A549 (cell line): ENCODE data around the gene PRDM2. TPM values are rescaled to one million over a fixed set of nuclear protein-coding genes. Genes with fewer than 3 reads are reported as not detected.

Experiments used
- ATAC-seq, 2 experiments: fragments of 200-7000 bp in 1 of 2; fragments of >200 bp in 1 of 2; cut with Nextera tagmentation in 1 of 2; cut with Tn5 transposase in 1 of 2; 3 replicates each; pipeline versions ENCODE4 v1.8.0 to v1.9.1; 2018 to 2020; ENCODE audit warnings: mild to moderate bottlenecking in 1 of 2, moderate library complexity in 1 of 2
- CTCF ChIA-PET: fragments of 300-600 bp; sonication (Branson Sonifier 250); formaldehyde crosslinking; extraction: SDS; loops from one replicate; lab custom pipeline; 2021; ENCODE audit warnings: antibody characterized with exemption, inconsistent platforms; lab: Yijun Ruan, JAX
- POLR2A ChIA-PET: fragments of 350-600 bp; formaldehyde crosslinking; extraction: SDS; loops from one replicate; lab custom pipeline; 2021; ENCODE audit warnings: antibody characterized with exemption, inconsistent platforms; lab: Yijun Ruan, JAX
- DNase-seq, 2 experiments: peaks; one replicate each; pipeline versions ENCODE4 v3.0.0 to v3.0.0-alpha.2; 2011 to 2016; ENCODE audit warnings: low read depth in 1 of 2, low spot score in 1 of 2
- FAIRE-seq: peaks from 2 replicates; lab custom pipeline; 2011; peaks lifted over from hg19 to GRCh38; lab: Jason Lieb, UNC
- H3K27ac ChIP-seq, 2 experiments: fragments of >200 bp; sonication (Bioruptor Twin); formaldehyde crosslinking; 3 replicates each; pipeline ENCODE4 v1.5.1; 2016 to 2017
- H3K4me1 ChIP-seq: fragments of >200 bp; sonication (Bioruptor Twin); formaldehyde crosslinking; 3 replicates; pipeline ENCODE4 v1.6.1; 2016
- H3K4me2 ChIP-seq: fragments of >200 bp; sonication (Bioruptor Twin); formaldehyde crosslinking; 3 replicates; pipeline ENCODE4 v1.6.1; 2016
- H3K4me3 ChIP-seq: fragments of >200 bp; sonication (Bioruptor Twin); formaldehyde crosslinking; 3 replicates; pipeline ENCODE4 v1.5.1; 2016
- H3K9me3 ChIP-seq: fragments of >200 bp; sonication (Bioruptor Twin); formaldehyde crosslinking; 3 replicates; pipeline ENCODE4 v1.6.1; 2016
- BHLHE40 ChIP-seq: IDR thresholded peaks from 2 replicates; pipeline ENCODE4 v1.6.1; 2012; ENCODE audit warnings: low read depth, low read length, inconsistent platforms
- CBX8 ChIP-seq: fragments of 200-600 bp; sonication (generic); IDR thresholded peaks from 2 replicates; pipeline ENCODE4 v1.6.1; 2016
- CEBPB ChIP-seq, 2 experiments: fragments of >200 bp in 1 of 2; sonication (Bioruptor Twin) in 1 of 2; formaldehyde crosslinking in 1 of 2; IDR thresholded peaks; 2 replicates each; pipeline ENCODE4 v1.6.1; 2012 to 2016
- CHD2 ChIP-seq: fragments of 150-350 bp; IDR thresholded peaks from 2 replicates; pipeline ENCODE4 v1.6.1; 2014; ENCODE audit warnings: low read length; ENCODE audit not compliant: partially characterized antibody
- CHD4 ChIP-seq: fragments of 200-600 bp; sonication (generic); IDR thresholded peaks from 2 replicates; pipeline ENCODE4 v1.6.1; 2016; ENCODE audit warnings: antibody characterized with exemption, mild to moderate bottlenecking, borderline replicate concordance
- EP300 ChIP-seq, 2 experiments: fragments of >200 bp; sonication (Bioruptor Twin); formaldehyde crosslinking; IDR thresholded peaks; 2 replicates in 1 of 2; 3 replicates in 1 of 2; pipeline ENCODE4 v1.6.1; 2016 to 2017
- FOSB ChIP-seq: fragments of 250-450 bp; sonication (Bioruptor Pico); IDR thresholded peaks from 2 replicates; pipeline ENCODE4 v1.5.0; 2020; ENCODE audit warnings: mild to moderate bottlenecking, moderate library complexity
- HDAC2 ChIP-seq: fragments of 200-600 bp; sonication (generic); IDR thresholded peaks from 2 replicates; pipeline ENCODE4 v1.6.1; 2016
- HOXA7 ChIP-seq: fragments of 250-450 bp; sonication (Bioruptor Pico); IDR thresholded peaks from 2 replicates; pipeline ENCODE4 v1.5.0; 2020; ENCODE audit warnings: mild to moderate bottlenecking, moderate library complexity
- HOXB13 ChIP-seq: fragments of 250-450 bp; sonication (Bioruptor Pico); IDR thresholded peaks from 2 replicates; pipeline ENCODE4 v1.5.0; 2020; ENCODE audit warnings: low read depth, mild to moderate bottlenecking, moderate library complexity
- JUNB ChIP-seq: fragments of >200 bp; sonication (Bioruptor Twin); formaldehyde crosslinking; IDR thresholded peaks from 2 replicates; pipeline ENCODE4 v1.6.1; 2016
- KDM5A ChIP-seq: fragments of 200-600 bp; sonication (generic); IDR thresholded peaks from 2 replicates; pipeline ENCODE4 v1.6.1; 2016; ENCODE audit warnings: antibody characterized with exemption, mild to moderate bottlenecking
- MYC ChIP-seq: IDR thresholded peaks from 2 replicates; pipeline ENCODE4 v1.6.1; 2012; ENCODE audit warnings: mild to moderate bottlenecking, inconsistent platforms, low read length, improper control_type of control experiment, borderline replicate concordance
- NPAS2 ChIP-seq: fragments of 250-450 bp; sonication (Bioruptor Pico); IDR thresholded peaks from 2 replicates; pipeline ENCODE4 v1.8.0; 2022; ENCODE audit warnings: mild to moderate bottlenecking, moderate library complexity, borderline replicate concordance
- NR3C1 ChIP-seq: fragments of >200 bp; sonication (Bioruptor Twin); formaldehyde crosslinking; IDR thresholded peaks from 3 replicates; pipeline ENCODE4 v1.6.1; 2017
- RARB ChIP-seq: fragments of 250-450 bp; sonication (Bioruptor Pico); IDR thresholded peaks from 2 replicates; pipeline ENCODE4 v1.8.0; 2021; ENCODE audit warnings: mild to moderate bottlenecking, moderate library complexity
- RNF2 ChIP-seq: fragments of 200-600 bp; sonication (generic); IDR thresholded peaks from 2 replicates; pipeline ENCODE4 v1.6.1; 2016; ENCODE audit warnings: low read depth, mild to moderate bottlenecking, antibody characterized with exemption, moderate library complexity, borderline replicate concordance
- SMC3 ChIP-seq: fragments of >200 bp; sonication (Bioruptor Twin); formaldehyde crosslinking; IDR thresholded peaks from 3 replicates; pipeline ENCODE4 v1.6.1; 2018; ENCODE audit warnings: inconsistent platforms
- SREBF2 ChIP-seq: fragments of 450-650 bp; IDR thresholded peaks from 2 replicates; pipeline ENCODE4 v1.6.1; 2014; ENCODE audit warnings: mild to moderate bottlenecking, moderate library complexity
- ZSCAN20 ChIP-seq: fragments of 250-450 bp; sonication (Bioruptor Pico); IDR thresholded peaks from 2 replicates; pipeline ENCODE4 v1.8.0; 2022; ENCODE audit warnings: mild to moderate bottlenecking, moderate library complexity
- WGBS: methylation state at CpG from one replicate; pipeline ENCODE4 v1.1.6; 2017; ENCODE audit errors: missing lambda C conversion rate; 5-methylcytosine and 5-hydroxymethylcytosine counted together
- polyA plus RNA-seq, 4 experiments: library from polyadenylated mRNA; depleted of rRNA in 3 of 4; stranded (reverse); fragments of >200 nt; fragmentation: RNase III in 1 of 4; extraction: RNeasy Plus Mini Kit Qiagen cat#74134 plus additional on column Dnase treatment in 1 of 4; gene quantifications; 2 replicates in 3 of 4; 3 replicates in 1 of 4; pipeline ENCODE4 v1.2.3, GENCODE V29; 2011 to 2017
- TF ChIP-seq, protein P1 (sequence below): fragments of >200 bp; sonication (Bioruptor Twin); formaldehyde crosslinking; IDR thresholded peaks from 2 replicates; pipeline ENCODE4 v1.6.1; 2016
- TF ChIP-seq, protein P2 (sequence below): IDR thresholded peaks from 2 replicates; pipeline ENCODE4 v1.6.1; 2012
- TF ChIP-seq, protein P3 (sequence below): fragments of 200-600 bp; sonication (generic); IDR thresholded peaks from 2 replicates; pipeline ENCODE4 v1.6.1; 2016; ENCODE audit warnings: antibody characterized with exemption, mild to moderate bottlenecking, moderate library complexity
- TF ChIP-seq, protein P4 (sequence below): fragments of 250-450 bp; sonication (Bioruptor Pico); IDR thresholded peaks from 2 replicates; pipeline ENCODE4 v1.5.0; 2020; ENCODE audit warnings: low read depth, mild to moderate bottlenecking, moderate library complexity
- TF ChIP-seq, protein P5 (sequence below): fragments of >200 bp; sonication (Bioruptor Twin); formaldehyde crosslinking; IDR thresholded peaks from 3 replicates; pipeline ENCODE4 v1.6.1; 2016

PRDM2 gene
- polyA plus RNA-seq, 2 of the 4 experiments (the other 2 are of a cell fraction): 7.9 to 8.4 TPM

DNA sequence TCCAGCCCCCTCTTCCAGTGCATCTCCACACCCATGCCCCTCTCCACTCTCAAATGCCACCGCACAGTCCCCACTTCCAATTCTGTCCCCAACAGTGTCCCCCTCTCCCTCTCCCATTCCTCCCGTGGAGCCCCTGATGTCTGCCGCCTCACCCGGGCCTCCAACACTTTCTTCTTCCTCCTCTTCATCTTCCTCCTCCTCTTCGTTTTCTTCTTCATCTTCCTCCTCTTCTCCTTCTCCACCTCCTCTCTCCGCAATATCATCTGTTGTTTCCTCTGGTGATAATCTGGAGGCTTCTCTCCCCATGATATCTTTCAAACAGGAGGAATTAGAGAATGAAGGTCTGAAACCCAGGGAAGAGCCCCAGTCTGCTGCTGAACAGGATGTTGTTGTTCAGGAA, 80.8 kb downstream of the PRDM2 start:
- WGBS: 86% methylated on average over 6 of the region's 6 CpGs
- FAIRE-seq: no peak
- no peaks in the 10 kb centered on the region for H3K9me3 ChIP-seq
- ChIA-PET POLR2A (no interaction called here), CTCF (no interaction called here)
- TF ChIP-seq RARB (no peak), CHD4 (no peak), SREBF2 (no peak), NPAS2 (no peak), HOXB13 (no peak), HOXA7 (CRISPR knock-in tag) (no peak), RNF2 (no peak), HDAC2 (no peak), CBX8 (no peak), MYC (no peak), SMC3 (no peak), BHLHE40 (no peak), KDM5A (no peak)
- TF ChIP-seq, protein P1, sequence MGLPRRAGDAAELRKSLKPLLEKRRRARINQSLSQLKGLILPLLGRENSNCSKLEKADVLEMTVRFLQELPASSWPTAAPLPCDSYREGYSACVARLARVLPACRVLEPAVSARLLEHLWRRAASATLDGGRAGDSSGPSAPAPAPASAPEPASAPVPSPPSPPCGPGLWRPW: no peak
- TF ChIP-seq, protein P2, sequence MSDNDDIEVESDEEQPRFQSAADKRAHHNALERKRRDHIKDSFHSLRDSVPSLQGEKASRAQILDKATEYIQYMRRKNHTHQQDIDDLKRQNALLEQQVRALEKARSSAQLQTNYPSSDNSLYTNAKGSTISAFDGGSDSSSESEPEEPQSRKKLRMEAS: no peak
- H3K4me1 ChIP-seq: no peaks in the 10 kb centered on the region
- H3K4me3 ChIP-seq: no peak overlapping the region
- no peak overlapping the region for H3K4me2 ChIP-seq
- no peak for DNase-seq
- no peak for ATAC-seq
- H3K27ac ChIP-seq: no peak overlapping the region

DNA sequence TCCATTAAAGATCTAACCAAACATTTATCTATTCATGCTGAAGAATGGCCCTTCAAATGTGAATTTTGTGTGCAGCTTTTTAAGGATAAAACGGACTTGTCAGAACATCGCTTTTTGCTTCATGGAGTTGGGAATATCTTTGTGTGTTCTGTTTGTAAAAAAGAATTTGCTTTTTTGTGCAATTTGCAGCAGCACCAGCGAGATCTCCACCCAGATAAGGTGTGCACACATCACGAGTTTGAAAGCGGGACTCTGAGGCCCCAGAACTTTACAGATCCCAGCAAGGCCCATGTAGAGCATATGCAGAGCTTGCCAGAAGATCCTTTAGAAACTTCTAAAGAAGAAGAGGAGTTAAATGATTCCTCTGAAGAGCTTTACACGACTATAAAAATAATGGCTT, 81.2 kb downstream of the PRDM2 start:
- POLR2A ChIA-PET: no interaction called here
- TF ChIP-seq EP300 (IDR thresholded peaks at IDR 0.05): no peak
- TF ChIP-seq NR3C1: no peak
- TF ChIP-seq CEBPB (IDR thresholded peaks at IDR 0.05): no peak
- TF ChIP-seq, protein P3, sequence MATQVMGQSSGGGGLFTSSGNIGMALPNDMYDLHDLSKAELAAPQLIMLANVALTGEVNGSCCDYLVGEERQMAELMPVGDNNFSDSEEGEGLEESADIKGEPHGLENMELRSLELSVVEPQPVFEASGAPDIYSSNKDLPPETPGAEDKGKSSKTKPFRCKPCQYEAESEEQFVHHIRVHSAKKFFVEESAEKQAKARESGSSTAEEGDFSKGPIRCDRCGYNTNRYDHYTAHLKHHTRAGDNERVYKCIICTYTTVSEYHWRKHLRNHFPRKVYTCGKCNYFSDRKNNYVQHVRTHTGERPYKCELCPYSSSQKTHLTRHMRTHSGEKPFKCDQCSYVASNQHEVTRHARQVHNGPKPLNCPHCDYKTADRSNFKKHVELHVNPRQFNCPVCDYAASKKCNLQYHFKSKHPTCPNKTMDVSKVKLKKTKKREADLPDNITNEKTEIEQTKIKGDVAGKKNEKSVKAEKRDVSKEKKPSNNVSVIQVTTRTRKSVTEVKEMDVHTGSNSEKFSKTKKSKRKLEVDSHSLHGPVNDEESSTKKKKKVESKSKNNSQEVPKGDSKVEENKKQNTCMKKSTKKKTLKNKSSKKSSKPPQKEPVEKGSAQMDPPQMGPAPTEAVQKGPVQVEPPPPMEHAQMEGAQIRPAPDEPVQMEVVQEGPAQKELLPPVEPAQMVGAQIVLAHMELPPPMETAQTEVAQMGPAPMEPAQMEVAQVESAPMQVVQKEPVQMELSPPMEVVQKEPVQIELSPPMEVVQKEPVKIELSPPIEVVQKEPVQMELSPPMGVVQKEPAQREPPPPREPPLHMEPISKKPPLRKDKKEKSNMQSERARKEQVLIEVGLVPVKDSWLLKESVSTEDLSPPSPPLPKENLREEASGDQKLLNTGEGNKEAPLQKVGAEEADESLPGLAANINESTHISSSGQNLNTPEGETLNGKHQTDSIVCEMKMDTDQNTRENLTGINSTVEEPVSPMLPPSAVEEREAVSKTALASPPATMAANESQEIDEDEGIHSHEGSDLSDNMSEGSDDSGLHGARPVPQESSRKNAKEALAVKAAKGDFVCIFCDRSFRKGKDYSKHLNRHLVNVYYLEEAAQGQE: no peak
- no peak for TF ChIP-seq ZSCAN20 (CRISPR knock-in tag)
- TF ChIP-seq, protein P4, sequence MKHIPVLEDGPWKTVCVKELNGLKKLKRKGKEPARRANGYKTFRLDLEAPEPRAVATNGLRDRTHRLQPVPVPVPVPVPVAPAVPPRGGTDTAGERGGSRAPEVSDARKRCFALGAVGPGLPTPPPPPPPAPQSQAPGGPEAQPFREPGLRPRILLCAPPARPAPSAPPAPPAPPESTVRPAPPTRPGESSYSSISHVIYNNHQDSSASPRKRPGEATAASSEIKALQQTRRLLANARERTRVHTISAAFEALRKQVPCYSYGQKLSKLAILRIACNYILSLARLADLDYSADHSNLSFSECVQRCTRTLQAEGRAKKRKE (CRISPR knock-in tag): no peak
- TF ChIP-seq CHD2: no peak
- TF ChIP-seq RARB: no peak
- no peak for TF ChIP-seq SREBF2
- no peak for TF ChIP-seq FOSB
- no peak for TF ChIP-seq JUNB
- no peak for TF ChIP-seq HOXA7 (CRISPR knock-in tag)
- TF ChIP-seq HOXB13: no peak
- TF ChIP-seq, protein P2: no peak
- TF ChIP-seq, protein P5, sequence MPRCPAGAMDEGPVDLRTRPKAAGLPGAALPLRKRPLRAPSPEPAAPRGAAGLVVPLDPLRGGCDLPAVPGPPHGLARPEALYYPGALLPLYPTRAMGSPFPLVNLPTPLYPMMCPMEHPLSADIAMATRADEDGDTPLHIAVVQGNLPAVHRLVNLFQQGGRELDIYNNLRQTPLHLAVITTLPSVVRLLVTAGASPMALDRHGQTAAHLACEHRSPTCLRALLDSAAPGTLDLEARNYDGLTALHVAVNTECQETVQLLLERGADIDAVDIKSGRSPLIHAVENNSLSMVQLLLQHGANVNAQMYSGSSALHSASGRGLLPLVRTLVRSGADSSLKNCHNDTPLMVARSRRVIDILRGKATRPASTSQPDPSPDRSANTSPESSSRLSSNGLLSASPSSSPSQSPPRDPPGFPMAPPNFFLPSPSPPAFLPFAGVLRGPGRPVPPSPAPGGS: no peak
- ATAC-seq (no peak), DNase-seq (no peak), FAIRE-seq (no peak)
- Histone ChIP-seq H3K4me3 (no peak overlapping the region), H3K9me3 (no peaks in the 10 kb centered on the region), H3K27ac (no peak overlapping the region), H3K4me2 (no peak overlapping the region), H3K4me1 (no peaks in the 10 kb centered on the region)
- CTCF ChIA-PET: no interaction called here
- 92% methylated on average over 6 of the region's 6 CpGs for WGBS
